ENCODE results near the gene MYO5A. TPM values are rescaled to one million over a fixed set of nuclear protein-coding genes. Genes with fewer than 3 reads are reported as not detected.
"Not testable (repeated sequence)": the region's sequence is repeated elsewhere in the genome, so short reads cannot be mapped to it uniquely, and the experiment has no call there.

Gene MYO5A
- total RNA-seq, 2 donors from 2014 or later, result 12.3 to 21.5 TPM

DNA sequence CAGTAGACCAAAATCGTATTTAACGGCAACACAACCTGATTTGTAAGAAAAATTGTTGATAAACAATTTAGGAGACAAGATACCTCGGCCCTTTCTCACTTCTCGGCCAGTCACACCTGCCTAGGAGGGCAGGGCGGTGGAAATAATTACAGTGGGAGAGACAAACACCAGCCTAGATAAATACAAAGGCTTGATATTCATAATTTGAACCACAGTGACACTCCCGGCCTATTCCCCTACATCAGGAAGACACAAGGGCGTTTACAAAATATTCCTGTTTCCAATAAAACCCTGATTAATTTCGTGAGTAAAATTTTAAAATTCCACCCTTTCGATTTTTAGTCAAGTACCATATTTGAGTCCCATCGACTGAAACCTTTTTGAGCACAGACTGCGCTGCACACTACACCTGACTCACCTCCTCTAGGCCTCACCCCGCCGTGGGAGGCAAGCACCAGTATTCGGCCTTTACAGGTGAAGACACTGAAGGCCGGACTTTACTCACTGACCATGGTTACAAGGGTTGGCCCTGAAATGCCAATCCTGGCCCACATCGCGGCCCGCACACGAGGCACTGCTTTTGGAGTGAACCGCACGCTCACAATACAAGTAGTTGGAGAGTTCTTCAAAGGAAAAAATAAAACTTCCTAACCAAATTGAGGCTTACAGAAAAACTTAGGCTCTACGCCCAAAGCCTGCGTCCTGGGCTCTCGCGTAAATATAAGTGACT is 39.4 kb upstream of the MYO5A start:
- TF ChIP-seq, protein P1, sequence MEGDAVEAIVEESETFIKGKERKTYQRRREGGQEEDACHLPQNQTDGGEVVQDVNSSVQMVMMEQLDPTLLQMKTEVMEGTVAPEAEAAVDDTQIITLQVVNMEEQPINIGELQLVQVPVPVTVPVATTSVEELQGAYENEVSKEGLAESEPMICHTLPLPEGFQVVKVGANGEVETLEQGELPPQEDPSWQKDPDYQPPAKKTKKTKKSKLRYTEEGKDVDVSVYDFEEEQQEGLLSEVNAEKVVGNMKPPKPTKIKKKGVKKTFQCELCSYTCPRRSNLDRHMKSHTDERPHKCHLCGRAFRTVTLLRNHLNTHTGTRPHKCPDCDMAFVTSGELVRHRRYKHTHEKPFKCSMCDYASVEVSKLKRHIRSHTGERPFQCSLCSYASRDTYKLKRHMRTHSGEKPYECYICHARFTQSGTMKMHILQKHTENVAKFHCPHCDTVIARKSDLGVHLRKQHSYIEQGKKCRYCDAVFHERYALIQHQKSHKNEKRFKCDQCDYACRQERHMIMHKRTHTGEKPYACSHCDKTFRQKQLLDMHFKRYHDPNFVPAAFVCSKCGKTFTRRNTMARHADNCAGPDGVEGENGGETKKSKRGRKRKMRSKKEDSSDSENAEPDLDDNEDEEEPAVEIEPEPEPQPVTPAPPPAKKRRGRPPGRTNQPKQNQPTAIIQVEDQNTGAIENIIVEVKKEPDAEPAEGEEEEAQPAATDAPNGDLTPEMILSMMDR (IDR thresholded peaks at IDR 0.05), result no peak
- H3K36me3 ChIP-seq, result no peaks in the 10 kb centered on the region
- no peaks in the 10 kb centered on the region for H3K27me3 ChIP-seq
- DNase-seq (ENCODE audit: low spot score), result no peak
- no peaks in the 10 kb centered on the region for H3K9me3 ChIP-seq
- peak overlapping the region; percentile 67 to 76 for H3K4me3 ChIP-seq
- H3K27ac ChIP-seq, result peak overlapping the region; percentile 94 to 95
- H3K4me1 ChIP-seq, result peaks cover 0 to 42% of the 10 kb centered on the region in 2 donors

- TF ChIP-seq, protein P1 (IDR thresholded peaks at IDR 0.05), result no peak
- Histone ChIP-seq H3K4me1 (peaks cover 0 to 44% of the 10 kb centered on the region in 2 donors), H3K9me3 (no peaks in the 10 kb centered on the region), H3K27me3 (no peaks in the 10 kb centered on the region), H3K36me3 (no peaks in the 10 kb centered on the region), H3K4me3 (peak overlapping the region; percentile 67 to 76), H3K27ac (peak overlapping the region; percentile 94 to 95)
- DNase-seq (ENCODE audit: low spot score), result no peak
These were observed 38.2 kb upstream of the MYO5A start for GRCh38 chr15:52566889-52567288.

DNA sequence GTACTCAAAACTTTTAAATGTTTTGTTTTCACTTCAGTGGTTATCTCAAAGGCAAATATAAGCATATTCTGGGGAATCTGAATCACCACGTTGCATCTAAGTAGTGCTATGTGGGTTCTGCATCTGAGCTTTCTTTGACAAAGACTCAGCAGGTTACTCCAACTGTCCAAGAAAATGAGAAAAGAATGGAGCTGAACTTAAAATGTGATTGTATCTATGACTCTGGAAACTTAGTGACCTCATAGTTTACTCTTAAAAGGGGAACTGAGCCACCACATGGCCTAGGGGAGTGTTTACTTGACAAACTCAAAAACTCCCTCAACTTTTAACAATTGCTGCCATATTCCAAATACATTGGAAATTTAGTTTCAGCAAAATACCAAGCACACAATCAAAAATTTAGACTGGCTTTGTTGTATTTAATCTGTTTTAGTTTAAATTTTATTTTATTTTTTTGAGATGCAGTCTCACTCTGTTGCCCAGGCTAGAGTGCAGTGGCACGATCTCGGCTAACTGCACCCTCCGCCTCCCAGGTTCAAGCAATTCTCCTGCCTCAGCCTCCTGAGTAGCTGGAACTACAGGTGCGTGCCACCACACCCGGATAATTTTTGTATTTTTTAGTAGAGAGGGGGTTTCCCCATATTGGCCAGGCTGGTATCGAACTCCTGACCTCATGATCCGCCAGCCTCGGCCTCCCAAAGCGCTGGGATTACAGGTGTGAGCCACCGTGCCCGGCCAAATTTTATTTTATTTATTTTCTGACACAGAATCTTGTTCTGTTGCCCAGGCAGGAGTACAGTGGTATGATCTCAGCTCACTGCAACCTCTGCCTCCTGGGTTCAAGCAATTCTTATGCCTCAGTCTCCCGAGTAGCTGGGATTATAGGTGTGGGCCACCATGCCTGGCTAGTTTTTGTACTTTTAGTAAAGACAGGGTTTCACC is 37.0 kb upstream of the MYO5A start:
- not testable (repeated sequence) for H3K27me3 ChIP-seq; DNase-seq (ENCODE audit: low spot score); H3K9me3 ChIP-seq; H3K36me3 ChIP-seq; H3K4me3 ChIP-seq
- H3K4me1 ChIP-seq, result peaks cover 0 to 50% of the 10 kb centered on the region in 2 donors
- peak overlapping the region; percentile 94 to 95 for H3K27ac ChIP-seq

DNA sequence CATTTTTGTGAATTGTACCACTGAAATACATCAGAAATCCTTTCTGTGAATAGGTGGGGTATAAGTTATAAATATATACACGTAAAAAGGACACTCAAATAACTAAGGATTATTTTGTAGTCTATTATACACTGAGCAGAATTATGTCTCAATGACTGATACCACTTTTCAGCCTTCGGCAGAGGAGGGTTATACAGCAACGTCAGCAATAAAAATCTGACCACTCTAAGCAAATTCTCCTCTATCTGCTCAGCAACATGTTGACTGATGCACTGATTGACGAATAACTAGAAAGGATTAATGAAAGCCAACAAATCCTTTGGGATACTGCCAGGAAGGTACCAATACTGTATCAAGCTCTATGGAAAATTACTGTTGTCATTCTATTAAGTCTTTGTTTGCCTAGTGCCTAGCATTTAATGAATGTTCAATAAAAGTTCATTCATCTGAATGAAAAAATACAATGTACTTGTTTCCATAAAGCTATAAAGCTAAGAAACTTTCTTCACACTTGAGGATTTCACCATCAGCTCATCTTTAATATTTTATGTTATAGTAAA is 34.9 kb upstream of the MYO5A start:
- Histone ChIP-seq H3K9me3 (no peaks in the 10 kb centered on the region), H3K4me1 (peaks cover 0 to 67% of the 10 kb centered on the region in 2 donors), H3K36me3 (no peaks in the 10 kb centered on the region), H3K27ac (no peak overlapping the region), H3K4me3 (no peak overlapping the region), H3K27me3 (no peaks in the 10 kb centered on the region)
- TF ChIP-seq, protein P1 (IDR thresholded peaks at IDR 0.05), result no peak
- DNase-seq (ENCODE audit: low spot score), result no peak

GRCh38 chr15:52559575-52559974 is 30.9 kb upstream of the MYO5A start:
- H3K4me3 ChIP-seq, result no peak overlapping the region
- H3K27me3 ChIP-seq, result no peaks in the 10 kb centered on the region
- no peak overlapping the region for H3K27ac ChIP-seq
- DNase-seq (ENCODE audit: low spot score), result no peak
- TF ChIP-seq, protein P1 (IDR thresholded peaks at IDR 0.05), result no peak
- H3K9me3 ChIP-seq, result no peaks in the 10 kb centered on the region
- H3K4me1 ChIP-seq, result peaks cover 0 to 49% of the 10 kb centered on the region in 2 donors
- H3K36me3 ChIP-seq, result peaks cover 11% of the 10 kb centered on the region

- Histone ChIP-seq H3K27ac (no peak overlapping the region), H3K27me3 (no peaks in the 10 kb centered on the region), H3K9me3 (no peaks in the 10 kb centered on the region), H3K36me3 (peaks cover 11% of the 10 kb centered on the region), H3K4me1 (peaks cover 0 to 48% of the 10 kb centered on the region in 2 donors), H3K4me3 (no peak overlapping the region)
- no peak for DNase-seq (ENCODE audit: low spot score)
- TF ChIP-seq, protein P1 (IDR thresholded peaks at IDR 0.05), result no peak
These were observed 30.3 kb upstream of the MYO5A start for GRCh38 chr15:52559022-52559421.

Data from right atrium auricular region (tissue), 2 donors.